Measurements from ENCODE around the gene MTHFD2L.

- TF ChIP-seq ZNF121 (tag by site-specific recombination; IDR thresholded peaks at IDR 0.05) (no peak), ZNF24 (tag by site-specific recombination; IDR thresholded peaks at IDR 0.05) (no peak), CTCF (tag by site-specific recombination; IDR thresholded peaks at IDR 0.05) (no peak), WT1 (tag by site-specific recombination; IDR thresholded peaks at IDR 0.05) (no peak), ZNF10 (tag by site-specific recombination; IDR thresholded peaks at IDR 0.05) (no peak)
These were observed 174.0 kb downstream of the MTHFD2L start for GRCh38 chr4:74331944-74332343.
